NOMO-1 treated with dmso at 0.1 percent for 144 hours (cell line): ENCODE measurements around the gene TREML4.
A peak's percentile ranks its signal among the peaks of the same experiment; 100 is the strongest.

Source experiments
- DNase-seq: peaks from one replicate; lab custom pipeline; 2025; ENCODE audit not compliant: unreplicated experiment; lab: John Stamatoyannopoulos, UW

The TREML4 gene

DNA sequence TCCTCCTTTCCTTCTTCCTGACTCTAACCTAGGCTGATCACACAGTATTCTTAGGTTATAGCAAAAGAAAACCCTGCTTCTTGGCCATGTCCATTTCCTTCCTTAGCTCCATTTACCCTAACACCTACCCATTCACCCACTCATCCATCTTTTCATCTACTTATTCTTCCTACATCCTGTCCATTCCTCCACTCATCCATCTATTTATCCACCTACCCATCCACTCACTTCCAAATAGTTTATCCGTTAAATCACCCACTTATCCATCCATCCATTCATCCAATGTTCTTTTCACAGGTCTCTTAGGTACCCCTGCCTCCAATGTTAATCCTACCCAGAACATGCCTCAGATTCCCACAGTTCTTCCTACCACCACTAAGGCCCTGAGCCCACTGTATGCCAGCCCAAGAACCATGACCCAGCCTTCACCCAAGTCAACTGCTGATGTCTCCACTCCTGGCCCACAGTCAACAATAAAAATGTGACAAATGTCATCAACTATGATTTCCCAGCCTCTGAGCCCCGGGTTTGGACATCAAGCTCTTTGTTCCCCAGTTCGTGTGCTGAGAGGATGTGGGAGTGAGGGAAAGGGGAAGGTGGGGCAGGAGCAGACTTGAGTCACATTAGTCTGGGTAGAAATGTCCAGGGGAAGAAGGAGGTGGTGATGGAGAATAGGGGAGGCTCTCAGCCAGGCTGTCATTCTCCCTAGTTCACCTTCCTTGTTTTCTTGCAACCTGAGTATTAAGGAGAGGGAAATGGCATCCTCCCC, 24.4 kb downstream of the TREML4 start:
- no peak for DNase-seq

DNA sequence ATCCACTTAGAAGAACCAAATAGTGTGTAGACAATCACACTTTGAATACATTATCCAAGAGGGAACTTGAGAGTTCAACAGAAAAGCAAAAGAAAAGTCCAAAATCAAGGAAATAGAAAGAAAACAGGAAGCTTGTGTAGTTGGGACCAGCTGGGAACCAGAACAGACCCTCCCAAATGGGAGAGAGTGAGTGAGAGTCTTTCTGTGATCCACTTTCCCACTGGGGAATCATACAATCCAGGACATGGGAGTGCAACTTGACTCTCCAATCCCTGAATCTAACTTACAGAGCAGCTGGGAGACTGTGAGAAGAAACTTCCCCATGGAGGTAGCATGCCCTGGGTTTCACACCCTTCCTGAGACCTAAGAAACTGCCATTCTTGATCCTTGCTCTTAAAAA, 27.0 kb downstream of the TREML4 start:
- DNase-seq: no peak

DNA sequence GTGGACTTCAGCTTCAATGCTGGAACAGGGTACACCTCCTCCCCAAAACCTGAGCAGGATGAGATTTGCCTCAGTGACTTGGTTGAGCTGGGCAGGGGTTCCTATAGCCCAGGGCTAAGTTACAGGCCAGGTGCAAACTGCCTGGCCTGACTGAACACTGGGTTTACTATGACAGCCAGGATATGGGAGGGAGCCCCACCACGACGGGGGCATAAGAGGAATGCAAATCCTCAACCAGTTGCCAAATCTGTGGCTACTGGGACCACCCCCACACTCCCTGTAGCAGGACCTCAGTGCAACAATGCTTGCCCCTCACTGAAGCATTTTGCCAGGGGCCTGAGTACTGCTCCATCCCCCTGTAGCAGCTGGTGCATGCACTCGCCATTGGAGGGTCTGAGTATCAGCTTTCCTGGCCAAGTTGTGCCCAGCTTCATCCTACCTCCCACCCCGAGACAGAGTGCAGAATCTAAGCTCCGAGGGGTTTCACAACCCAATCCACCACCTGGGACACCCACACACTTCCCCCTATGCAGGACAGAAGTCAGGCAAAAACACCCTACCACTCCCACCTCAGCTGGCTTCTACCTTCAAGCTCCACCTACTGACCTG, 27.6 kb downstream of the TREML4 start:
- no peak for DNase-seq

DNA sequence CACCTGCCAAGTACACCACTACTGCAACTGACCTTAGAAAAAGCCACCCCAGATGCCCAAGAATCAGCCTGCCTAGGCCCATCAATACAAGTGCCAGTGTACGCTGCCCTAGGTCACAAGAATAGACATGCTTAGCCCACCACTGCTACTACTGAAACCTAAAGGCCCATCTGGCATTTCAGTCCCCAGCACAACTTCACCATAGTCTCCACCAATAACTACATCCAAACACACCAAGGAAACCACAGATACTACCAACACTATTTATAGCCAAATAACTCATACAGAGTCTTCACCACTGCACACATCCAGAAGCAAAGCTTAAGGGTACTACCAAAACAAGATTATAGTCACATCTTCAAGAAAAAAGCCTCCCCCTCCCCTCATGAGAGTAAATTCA, 28.2 kb downstream of the TREML4 start:
- no peak for DNase-seq

DNA sequence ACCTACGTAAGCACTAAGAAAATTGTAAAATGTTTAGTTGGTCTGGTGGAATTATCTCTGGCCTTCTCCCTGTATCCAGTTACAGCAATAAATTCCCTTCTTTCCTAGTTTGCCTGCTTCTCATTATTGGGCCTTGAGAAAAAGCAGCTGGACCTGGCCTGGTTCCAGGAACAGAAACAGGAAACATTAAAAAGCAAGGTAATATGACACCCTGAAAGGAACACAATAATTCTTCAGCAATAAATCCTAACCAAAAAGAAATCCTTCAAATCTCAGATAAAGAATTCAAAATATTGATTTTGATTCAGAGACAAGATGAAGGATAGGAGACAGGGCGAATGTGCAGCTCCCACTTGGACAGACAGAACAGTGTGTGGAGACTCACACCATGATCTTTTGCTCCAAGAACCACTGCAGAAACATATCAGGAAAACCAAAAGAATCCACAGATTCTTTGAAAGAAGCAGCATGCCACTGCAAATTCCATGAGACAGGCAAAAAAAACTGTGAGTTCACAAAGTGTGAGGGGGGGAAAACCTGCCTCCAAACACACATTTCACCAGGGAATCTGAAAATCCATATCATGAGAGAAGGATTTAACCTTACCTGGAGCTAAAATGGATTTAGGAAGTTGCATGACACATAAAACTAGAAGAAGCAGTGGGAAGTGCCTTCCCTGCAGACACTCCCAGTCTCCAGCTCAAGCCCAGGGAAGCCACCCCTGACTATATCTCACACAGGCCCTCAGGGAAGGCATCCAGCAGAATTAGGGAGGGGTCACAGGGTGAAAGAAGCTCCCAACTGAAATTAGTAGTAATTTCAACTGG, 29.4 kb downstream of the TREML4 start:
- DNase-seq: no peak

DNA sequence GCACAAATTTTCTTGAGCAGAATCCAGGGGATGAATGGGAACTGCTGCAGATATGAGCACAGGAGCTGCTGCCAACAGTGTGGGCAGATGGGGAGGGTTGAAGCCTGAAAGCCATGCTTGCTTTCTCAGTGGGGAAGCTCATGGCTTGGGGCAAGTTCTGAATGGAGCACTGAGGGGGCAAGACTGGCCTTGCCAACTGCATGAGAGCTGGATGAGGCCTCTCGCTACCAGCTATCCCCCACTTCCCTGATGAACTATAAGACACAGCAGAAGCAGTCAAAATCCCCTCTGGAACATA, 30.0 kb downstream of the TREML4 start:
- no peak for DNase-seq

DNA sequence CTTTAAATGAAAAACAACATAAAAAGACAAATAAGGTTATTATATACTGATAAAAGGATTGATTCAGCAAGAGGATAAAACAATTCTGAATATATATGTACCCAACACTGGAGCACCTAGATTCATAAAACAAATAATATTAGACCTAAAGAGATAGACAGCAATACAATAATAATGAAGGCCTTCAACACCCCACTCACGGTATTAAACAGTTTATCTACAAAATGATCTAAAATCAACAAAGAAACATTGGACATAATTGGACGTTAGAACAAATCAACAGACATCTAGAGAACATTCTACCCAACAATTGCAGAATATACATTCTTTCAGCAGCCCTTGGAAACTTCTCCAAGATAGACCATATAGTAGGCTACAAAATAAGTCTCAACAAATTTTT, 34.3 kb downstream of the TREML4 start:
- no peak for DNase-seq

DNA sequence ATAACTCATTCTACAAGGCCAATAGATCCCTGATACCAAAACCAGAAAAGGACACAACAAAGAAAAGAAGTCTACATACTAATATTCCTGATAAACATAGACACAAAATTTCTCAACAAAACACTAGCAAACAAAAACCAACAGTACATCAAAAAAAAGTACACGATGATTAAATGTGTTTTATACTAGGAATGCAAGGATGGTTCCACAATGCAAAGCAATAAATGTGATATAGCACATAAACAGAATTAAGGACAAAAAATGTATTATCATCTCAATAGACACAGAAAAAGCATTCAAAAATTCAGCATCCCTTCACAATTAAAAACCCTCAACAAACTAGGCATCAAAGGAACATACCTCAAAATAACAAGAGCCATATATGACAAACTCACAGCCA, 35.1 kb downstream of the TREML4 start:
- no peak for DNase-seq

DNA sequence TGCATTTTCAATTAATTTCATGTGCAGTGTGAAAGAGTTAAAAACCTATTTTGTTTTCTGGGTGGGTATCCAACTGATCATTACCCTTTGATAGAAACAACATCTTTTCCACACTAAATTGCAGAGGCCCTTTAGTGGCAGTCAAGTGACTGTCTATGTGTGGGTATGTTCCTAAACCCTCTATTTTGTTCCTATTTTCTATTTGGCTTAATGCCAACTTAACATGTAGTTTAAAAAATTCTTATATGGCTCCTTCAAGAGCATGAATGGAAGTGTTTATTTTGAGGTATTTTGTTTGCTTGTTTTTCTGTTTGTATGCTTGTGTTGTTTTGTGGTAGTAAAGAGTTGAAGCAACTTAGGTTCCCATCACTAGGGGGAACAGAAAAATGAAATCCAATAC, 38.4 kb downstream of the TREML4 start:
- DNase-seq: no peak

DNA sequence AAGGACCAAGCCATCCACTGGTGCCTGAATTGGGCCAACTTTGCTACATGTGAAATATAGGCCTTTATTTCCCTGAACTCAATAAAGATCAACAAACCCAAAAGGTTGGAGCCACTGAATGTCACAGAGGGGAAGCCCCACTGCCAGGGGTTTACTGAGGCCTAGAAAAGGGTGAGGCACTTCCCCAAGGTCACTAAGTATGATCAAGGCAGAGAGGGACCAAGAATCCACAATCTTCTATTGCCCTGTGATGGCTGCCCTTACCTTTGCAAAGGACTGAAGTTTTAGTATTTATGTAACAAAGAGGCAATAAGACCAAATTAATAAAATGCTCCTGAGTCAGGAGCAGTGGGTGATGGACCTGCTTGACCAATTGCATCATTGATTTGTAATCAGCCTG, 40.3 kb downstream of the TREML4 start:
- DNase-seq: no peak

DNA sequence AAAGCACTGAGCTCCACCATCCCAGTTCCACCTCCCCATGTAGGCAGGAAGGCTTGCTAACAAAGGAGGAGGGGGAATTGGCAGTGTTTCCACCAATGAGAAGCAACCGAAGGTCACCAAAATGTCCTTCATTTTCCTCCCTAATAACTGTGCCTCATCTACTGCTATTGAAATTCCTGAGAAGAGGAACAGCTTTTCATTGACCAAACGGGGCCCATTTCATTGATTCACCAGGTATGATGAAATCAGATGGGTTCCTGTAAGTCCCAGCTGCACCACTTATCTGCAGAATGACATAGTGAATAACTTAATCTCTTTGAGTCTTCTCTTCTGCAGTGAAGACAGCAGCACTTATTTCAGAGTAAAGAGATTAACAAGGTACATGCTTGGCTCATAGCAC, 41.0 kb downstream of the TREML4 start:
- DNase-seq: no peak

DNA sequence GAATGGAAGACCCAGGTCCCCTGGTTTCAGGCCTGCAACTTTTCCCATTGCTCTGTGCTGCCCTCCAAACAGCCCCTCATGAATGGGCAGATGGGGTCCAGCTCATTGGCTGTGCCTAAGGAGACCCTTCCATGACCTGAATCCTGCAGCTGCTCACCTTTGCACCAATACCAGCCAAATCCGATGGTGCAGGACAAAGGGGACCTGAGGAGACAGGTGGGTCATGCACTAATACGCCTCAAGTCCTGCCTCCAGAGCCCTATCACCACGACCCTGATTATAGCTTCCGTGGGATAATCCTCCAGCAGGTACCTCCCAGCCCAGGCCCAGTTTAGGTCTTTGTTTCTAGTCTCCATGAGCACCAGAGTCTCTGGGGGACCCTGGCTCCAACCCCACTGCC, 41.6 kb downstream of the TREML4 start:
- DNase-seq: no peak

DNA sequence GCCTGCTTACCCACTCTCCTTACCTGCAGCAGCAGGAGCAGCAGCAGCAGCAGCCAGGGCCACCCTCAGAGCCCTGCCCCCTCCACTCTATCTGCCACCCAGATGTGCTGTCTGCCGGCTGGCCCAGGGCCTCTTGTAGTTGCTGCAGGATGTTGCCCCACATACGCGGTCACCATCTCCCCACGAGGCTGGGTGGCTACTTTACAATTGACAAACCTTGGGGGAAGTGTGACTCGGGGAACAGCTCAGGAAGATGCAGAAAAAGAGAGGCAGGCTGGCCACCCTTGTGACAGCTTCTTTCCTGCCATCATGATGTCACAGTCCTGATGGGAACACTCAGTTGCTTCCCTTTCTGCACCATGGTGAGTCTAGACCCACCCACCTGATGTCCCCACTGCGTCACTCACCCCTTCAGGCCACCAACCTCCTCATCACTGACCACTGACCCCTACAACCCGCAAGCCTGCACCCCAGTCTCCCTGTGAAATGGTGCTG, 43.8 kb downstream of the TREML4 start:
- peak; percentile 90 for DNase-seq

DNA sequence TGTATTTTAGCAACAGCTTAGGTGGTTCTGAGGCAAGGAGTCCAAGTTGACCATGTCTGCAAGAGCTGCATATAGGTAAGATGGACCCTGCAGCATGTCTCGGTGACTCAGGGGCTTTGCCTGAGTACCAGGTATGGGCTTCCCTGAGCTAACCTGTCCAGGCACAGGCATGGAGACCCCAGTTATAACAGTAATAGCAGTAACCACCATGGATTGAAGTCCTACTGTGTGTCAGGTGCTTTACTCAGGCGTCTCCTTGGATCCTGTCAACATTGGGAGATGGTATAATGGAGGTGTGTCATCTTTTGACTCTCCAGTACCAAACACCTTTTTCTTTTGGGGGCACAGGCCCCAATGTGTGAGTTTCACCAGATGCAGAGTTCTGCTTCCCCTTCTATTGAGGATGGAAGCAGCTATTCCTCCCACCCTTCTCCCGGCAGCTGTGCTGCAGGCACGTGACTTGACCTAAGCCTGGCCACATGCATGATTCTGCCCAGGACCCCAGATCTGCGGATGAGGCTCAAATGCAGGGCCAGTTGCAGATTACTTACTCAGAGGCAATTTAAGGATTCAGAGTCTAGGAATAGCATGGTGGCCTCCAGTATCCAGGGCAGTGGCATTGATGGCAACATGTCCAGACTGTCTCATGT, 44.6 kb downstream of the TREML4 start:
- DNase-seq: no peak

DNA sequence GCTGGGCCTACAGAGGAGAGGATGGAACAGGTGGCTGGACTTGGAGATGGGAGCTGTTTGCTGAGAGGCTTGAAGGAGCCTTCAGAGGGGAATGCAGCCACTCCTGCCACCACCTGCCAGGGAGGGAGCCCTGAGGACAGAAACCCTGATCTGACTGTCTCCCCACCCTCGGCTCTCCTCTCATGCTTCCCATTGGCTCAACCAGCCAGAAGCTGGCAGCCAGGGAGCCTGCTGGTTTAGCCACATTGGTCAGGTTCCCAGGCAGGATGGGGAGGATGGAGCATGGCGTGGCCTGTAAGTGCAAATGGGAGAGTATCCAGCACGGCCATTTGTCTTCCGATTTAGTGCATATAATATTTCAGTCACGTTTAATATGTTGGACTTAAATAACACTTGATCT, 45.6 kb downstream of the TREML4 start:
- DNase-seq: no peak

DNA sequence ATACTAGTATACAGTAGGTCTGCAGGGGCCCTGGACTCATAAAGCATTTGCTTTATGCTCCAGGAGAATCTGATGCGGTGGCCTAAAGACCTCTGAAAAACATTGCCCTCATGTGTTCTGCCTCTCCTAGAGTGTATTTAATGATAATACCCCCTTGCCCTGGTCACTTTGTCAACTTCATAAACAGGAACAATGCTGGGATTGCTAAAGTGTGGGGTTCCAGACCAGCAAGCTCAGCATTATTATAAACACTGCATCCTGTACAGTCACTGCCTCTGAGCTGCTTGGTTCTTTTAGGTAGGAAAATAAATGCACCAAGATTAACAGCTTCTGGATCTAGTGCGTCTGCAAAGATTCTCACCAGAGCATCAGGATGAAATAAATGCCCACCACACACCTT, 46.1 kb downstream of the TREML4 start:
- no peak for DNase-seq

DNA sequence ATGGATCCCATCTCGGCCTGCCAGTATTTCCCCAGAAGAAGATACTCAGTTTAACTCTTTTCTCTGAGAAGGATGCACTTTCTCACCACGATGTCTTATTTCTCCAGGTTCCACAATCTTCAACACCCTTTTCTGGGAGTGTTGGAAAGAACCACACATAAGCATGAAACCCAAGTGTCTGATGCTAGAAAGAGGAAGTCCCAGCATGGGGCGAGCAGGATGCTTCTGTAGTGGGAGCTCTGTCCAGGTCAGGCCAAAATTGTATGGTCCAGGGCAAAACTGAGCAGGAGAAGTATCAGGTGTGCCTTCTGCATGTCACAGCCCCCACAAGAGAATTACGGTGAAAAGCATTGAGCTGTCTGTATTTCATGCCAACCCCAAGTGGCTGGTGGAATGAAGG, 47.3 kb downstream of the TREML4 start:
- no peak for DNase-seq

DNA sequence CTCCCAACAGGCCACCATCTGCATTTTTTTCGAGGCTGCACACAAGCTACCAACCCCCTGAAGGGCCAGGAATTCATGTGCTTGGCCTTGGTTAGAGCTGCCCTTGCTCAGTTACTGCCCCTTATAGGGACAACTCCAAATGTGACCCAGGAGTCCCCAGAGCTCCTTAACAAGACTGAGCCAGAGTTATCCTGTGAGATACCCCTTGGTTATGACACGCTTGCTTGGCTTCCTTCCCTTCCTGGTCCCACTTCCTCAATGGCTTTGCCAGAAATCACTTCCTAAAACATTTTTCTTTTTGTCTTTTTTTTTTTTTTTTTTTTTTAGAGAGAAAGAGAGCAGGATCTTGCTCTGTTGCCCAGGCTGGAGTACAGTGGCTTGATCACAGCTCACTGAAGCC, 49.5 kb downstream of the TREML4 start:
- no peak for DNase-seq

DNA sequence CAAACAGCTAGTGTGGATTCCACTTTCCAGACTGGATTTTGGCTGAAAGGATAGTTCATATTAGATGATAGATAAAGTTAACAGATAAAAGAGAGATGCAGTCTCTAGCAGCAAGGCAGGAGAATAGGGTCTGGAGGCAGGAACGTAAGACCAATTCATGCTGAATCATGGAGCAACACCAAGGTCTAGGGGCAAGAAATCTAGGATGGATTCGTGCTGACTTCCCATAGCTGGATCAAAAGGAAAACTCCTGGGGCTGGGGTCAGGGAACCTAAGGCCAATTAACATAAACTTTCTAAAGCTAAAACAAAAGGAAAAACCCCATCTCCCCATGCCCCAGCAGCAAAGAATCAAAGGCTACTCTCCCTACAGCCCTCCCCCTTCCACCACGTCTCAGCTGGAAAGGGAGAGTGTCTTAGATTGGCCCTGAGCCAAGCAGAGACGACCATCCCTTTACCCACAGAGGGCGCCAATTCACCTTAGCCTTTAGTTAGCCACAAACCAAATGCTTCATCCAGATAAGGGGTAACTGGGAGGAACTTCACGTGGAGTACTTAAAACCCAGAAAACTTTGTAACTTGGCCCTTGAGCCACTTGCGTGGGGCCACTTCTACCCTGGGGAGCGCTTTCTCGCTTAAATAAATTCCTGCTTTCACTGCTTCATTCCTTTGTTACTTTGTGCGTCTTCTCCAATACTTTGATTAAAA, 50.7 kb downstream of the TREML4 start:
- DNase-seq: peak; percentile 40

DNA sequence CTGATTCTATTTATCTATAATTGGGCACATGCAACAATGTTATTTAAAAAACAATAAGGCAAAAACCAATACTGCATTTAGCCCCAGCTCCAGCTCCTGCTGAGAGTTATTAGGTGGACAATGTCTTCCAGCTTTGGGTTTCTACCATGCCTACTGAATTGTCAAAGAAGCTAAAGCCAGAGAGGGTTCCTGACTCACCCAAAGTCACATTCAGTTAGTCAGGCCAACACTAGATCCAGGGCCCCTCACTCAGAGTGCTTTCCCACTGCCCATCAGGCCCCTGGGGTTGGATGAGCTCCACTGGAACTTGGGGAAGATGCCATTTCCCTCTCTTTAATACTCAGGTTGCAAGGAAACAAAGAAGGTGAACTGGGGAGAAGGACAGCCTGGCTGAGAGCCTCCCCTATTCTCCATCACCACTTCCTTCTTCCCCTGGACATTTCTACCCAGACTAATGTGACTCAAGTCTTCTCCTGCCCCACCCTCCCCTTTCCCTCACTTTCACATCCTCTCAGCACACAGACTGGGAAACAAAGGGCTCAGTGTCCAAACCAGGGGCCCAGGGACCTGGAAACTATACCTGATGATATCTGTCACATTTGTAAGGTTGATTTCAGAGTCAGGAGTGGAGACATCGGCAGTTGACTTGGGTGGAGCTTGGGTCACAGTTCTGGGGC, 52.4 kb downstream of the TREML4 start:
- DNase-seq: peak; percentile 30
